ENCODE measurements around the gene RXRG.

DNA sequence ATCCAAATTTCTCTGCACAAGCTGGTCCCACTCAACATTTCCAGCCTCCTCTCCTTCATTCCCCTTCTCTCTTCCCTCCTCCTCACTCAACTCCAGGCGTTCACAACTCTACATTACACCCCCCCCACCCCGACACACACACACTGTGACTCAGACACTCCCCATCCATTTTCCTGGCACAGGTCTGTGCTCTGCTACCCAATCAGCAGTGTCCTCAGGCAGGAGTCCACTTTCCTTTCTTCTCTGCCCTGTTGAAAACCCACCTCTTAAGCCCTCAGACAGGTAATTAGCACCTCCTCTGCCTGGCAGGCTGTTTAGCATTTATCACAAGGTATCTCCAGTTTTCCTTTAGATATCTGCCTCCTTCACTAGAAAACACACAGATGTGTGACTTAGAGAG is 79.6 kb downstream of the RXRG start:
- TF ChIP-seq POLR2A (IDR thresholded peaks at IDR 0.05; ENCODE audit: low read depth, low read length), result no peak
- TF ChIP-seq, protein P1, sequence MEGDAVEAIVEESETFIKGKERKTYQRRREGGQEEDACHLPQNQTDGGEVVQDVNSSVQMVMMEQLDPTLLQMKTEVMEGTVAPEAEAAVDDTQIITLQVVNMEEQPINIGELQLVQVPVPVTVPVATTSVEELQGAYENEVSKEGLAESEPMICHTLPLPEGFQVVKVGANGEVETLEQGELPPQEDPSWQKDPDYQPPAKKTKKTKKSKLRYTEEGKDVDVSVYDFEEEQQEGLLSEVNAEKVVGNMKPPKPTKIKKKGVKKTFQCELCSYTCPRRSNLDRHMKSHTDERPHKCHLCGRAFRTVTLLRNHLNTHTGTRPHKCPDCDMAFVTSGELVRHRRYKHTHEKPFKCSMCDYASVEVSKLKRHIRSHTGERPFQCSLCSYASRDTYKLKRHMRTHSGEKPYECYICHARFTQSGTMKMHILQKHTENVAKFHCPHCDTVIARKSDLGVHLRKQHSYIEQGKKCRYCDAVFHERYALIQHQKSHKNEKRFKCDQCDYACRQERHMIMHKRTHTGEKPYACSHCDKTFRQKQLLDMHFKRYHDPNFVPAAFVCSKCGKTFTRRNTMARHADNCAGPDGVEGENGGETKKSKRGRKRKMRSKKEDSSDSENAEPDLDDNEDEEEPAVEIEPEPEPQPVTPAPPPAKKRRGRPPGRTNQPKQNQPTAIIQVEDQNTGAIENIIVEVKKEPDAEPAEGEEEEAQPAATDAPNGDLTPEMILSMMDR (IDR thresholded peaks at IDR 0.05; ENCODE audit: extremely low read depth in 1 of 2, insufficient read depth in 1 of 2, low read depth in 1 of 2, low read length in 2 of 2), result no peak

All from endothelial cell of umbilical vein (primary cell).